OCI-LY3 (cell line): Measurements from ENCODE around the gene CD46.

Source experiments
- H2AFZ ChIP-seq: fragments of 200-600, 300-600 bp; shearing (Covaris generic); 2 replicates; pipeline ENCODE4 v1.6.0; 2014; ENCODE audit warnings: antibody characterized with exemption, low read depth, low read length
- H3K27ac ChIP-seq: fragments of 200-600, 300-600 bp; sonication (generic); 2 replicates; pipeline ENCODE4 v1.5.1; 2014; ENCODE audit warnings: mild to moderate bottlenecking, low read length, moderate library complexity, mixed read lengths
- H3K27me3 ChIP-seq: fragments of 200-600, 300-600 bp; sonication (generic); 2 replicates; pipeline ENCODE4 v1.6.1; 2014; ENCODE audit warnings: low read depth, low read length, mixed read lengths
- H3K36me3 ChIP-seq: fragments of 200-600, 300-600 bp; sonication (generic); replicated peaks from 2 replicates; pipeline ENCODE3; 2014; ENCODE audit warnings: low read depth, low read length, mixed read lengths
- H3K4me1 ChIP-seq: fragments of 300-600, 200-600 bp; sonication (generic); 2 replicates; pipeline ENCODE4 v1.6.1; 2014; ENCODE audit warnings: low read length, mixed read lengths
- H3K4me2 ChIP-seq: fragments of 200-600, 300-600 bp; sonication (generic); 2 replicates; pipeline ENCODE4 v1.6.1; 2014; ENCODE audit warnings: low read length, mixed read lengths
- H3K4me3 ChIP-seq: fragments of 300-600, 200-600 bp; sonication (generic); 2 replicates; pipeline ENCODE4 v1.5.1; 2014; ENCODE audit warnings: antibody characterized with exemption, mild to moderate bottlenecking, low read length, moderate library complexity
- H3K79me2 ChIP-seq: fragments of 300-600, 200-600 bp; shearing (Covaris generic); 2 replicates; pipeline ENCODE4 v1.6.1; 2014; ENCODE audit warnings: mild to moderate bottlenecking, low read length, mixed read lengths
- H3K9ac ChIP-seq: fragments of 300-600, 200-600 bp; shearing (Covaris generic); 2 replicates; pipeline ENCODE4 v1.6.0; 2014; ENCODE audit warnings: mild to moderate bottlenecking, low read length, moderate library complexity
- H3K9me3 ChIP-seq: fragments of 200-600, 300-600 bp; shearing (Covaris generic); 2 replicates; pipeline ENCODE4 v1.6.1; 2014; ENCODE audit warnings: low read length, mixed read lengths; ENCODE audit not compliant: insufficient read depth
- H4K20me1 ChIP-seq: fragments of 200-600, 300-600 bp; sonication (generic); 2 replicates; pipeline ENCODE4 v1.6.1; 2016; ENCODE audit warnings: low read length, mixed read lengths; ENCODE audit not compliant: insufficient read depth
- CTCF ChIP-seq: fragments of 200-600, 300-600 bp; sonication (generic); IDR thresholded peaks from 2 replicates; pipeline ENCODE4 v1.5.1; 2014; ENCODE audit warnings: antibody characterized with exemption, low read length, low read depth
- EZH2phosphoT487 ChIP-seq: fragments of 200-600 bp; shearing (Covaris generic); IDR thresholded peaks from 2 replicates; pipeline ENCODE4 v1.6.1; 2018; ENCODE audit warnings: antibody characterized with exemption, mixed run types, low read depth

Gene CD46

GRCh38 chr1:207824691-207825408 is 73.0 kb downstream of the CD46 start:
- peak overlapping the region; percentile 96 for H3K27ac ChIP-seq

GRCh38 chr1:207825409-207825695 is 73.5 kb downstream of the CD46 start:
- no peaks in the 10 kb centered on the region for H3K9me3 ChIP-seq
- peak overlapping the region; percentile 86 for H3K4me3 ChIP-seq
- H4K20me1 ChIP-seq = peaks cover 17% of the 10 kb centered on the region
- H3K36me3 ChIP-seq = peaks cover 20% of the 10 kb centered on the region
- TF ChIP-seq CTCF (no peak), EZH2phosphoT487 (no peak)
- no peaks in the 10 kb centered on the region for H3K27me3 ChIP-seq
- H3K4me1 ChIP-seq = peaks cover 67% of the 10 kb centered on the region
- peaks cover 72% of the 10 kb centered on the region for H3K79me2 ChIP-seq
- H3K4me2 ChIP-seq = peak overlapping the region; percentile 91
- H3K27ac ChIP-seq = peak overlapping the region; percentile 96
- peak overlapping the region; percentile 95 for H3K9ac ChIP-seq
- H2AFZ ChIP-seq = no peak overlapping the region

More at GRCh38 chr1:207824691-207825408, 73.0 kb downstream of the CD46 start:
- Histone ChIP-seq H3K4me2 (peak overlapping the region; percentile 91), H4K20me1 (peaks cover 22% of the 10 kb centered on the region), H3K36me3 (peaks cover 25% of the 10 kb centered on the region), H2AFZ (no peak overlapping the region), H3K9ac (peak overlapping the region; percentile 95), H3K4me3 (peak overlapping the region; percentile 86), H3K4me1 (peaks cover 67% of the 10 kb centered on the region), H3K27me3 (no peaks in the 10 kb centered on the region), H3K79me2 (peaks cover 77% of the 10 kb centered on the region), H3K9me3 (no peaks in the 10 kb centered on the region)
- TF ChIP-seq CTCF (no peak), EZH2phosphoT487 (no peak)

- no peaks in the 10 kb centered on the region for H3K27me3 ChIP-seq
- peaks cover 12% of the 10 kb centered on the region for H4K20me1 ChIP-seq
- H3K4me3 ChIP-seq = peak overlapping the region; percentile 86
- no peak overlapping the region; the same call in 1 of the 2 replicates for H2AFZ ChIP-seq
- H3K4me2 ChIP-seq = peak overlapping the region; percentile 91
- peak overlapping the region; percentile 95 for H3K9ac ChIP-seq
- no peaks in the 10 kb centered on the region for H3K9me3 ChIP-seq
- peaks cover 72% of the 10 kb centered on the region for H3K79me2 ChIP-seq
- peaks cover 14% of the 10 kb centered on the region for H3K36me3 ChIP-seq
- H3K27ac ChIP-seq = peak overlapping the region; percentile 96
- no peak for TF ChIP-seq CTCF
- no peak for TF ChIP-seq EZH2phosphoT487
- H3K4me1 ChIP-seq = peaks cover 69% of the 10 kb centered on the region
Observed at GRCh38 chr1:207825719-207826556, 74.1 kb downstream of the CD46 start.
